Neural cell (in vitro differentiated cells): ENCODE measurements around the gene ZNF385C.

ENCODE experiments used
- CTCF ChIP-seq: fragments of 450-650 bp; IDR thresholded peaks from 2 replicates; pipeline ENCODE4 v1.5.1; 2014; ENCODE audit warnings: antibody characterized with exemption, mild to moderate bottlenecking, moderate library complexity; ENCODE audit not compliant: poor library complexity, severe bottlenecking
- EP300 ChIP-seq: fragments of 450-650 bp; conservative IDR thresholded peaks from 2 replicates; pipeline ENCODE4 v1.6.1; 2014; ENCODE audit warnings: antibody characterized with exemption, mild to moderate bottlenecking, moderate library complexity; ENCODE audit not compliant: poor library complexity, severe bottlenecking
- POLR2AphosphoS5 ChIP-seq: IDR thresholded peaks from 2 replicates; pipeline ENCODE4 v1.6.1; 2012
- REST ChIP-seq: IDR thresholded peaks from 2 replicates; pipeline ENCODE4 v1.6.1; 2012; ENCODE audit warnings: borderline replicate concordance
- TAF1 ChIP-seq: IDR thresholded peaks from 2 replicates; pipeline ENCODE4 v1.6.1; 2012; ENCODE audit warnings: low read depth

- TF ChIP-seq CTCF (no peak), EP300 (no peak), REST (no peak), POLR2AphosphoS5 (no peak), TAF1 (no peak)
These were observed 57.5 kb downstream of the ZNF385C start for GRCh38 chr17:42040818-42041217.
